Mesothelial cell of epicardium (in vitro differentiated cells): ENCODE measurements around the gene OR9I1. TPM values are rescaled to one million over a fixed set of nuclear protein-coding genes. Genes with fewer than 3 reads are reported as not detected.

ENCODE experiments used
- DNase-seq, 2 experiments: peaks; one replicate each; pipeline ENCODE4 v3.0.0; 2021; ENCODE audit warnings: low spot score in 2 of 2; ENCODE audit not compliant: unreplicated experiment in 2 of 2
- H3K27ac Mint-ChIP-seq: 2 replicates; pipeline ENCODE4 v1.8.0; 2021; ENCODE audit warnings: mixed read lengths
- H3K27me3 Mint-ChIP-seq: 2 replicates; pipeline ENCODE4 v1.8.0; 2021; ENCODE audit warnings: low read depth, mixed read lengths
- H3K36me3 Mint-ChIP-seq: 2 replicates; pipeline ENCODE4 v1.8.0; 2021; ENCODE audit warnings: mixed read lengths
- H3K4me1 Mint-ChIP-seq: 2 replicates; pipeline ENCODE4 v1.8.0; 2021; ENCODE audit warnings: mixed read lengths
- H3K4me3 Mint-ChIP-seq: 2 replicates; pipeline ENCODE4 v1.8.0; 2021; ENCODE audit warnings: mild to moderate bottlenecking, moderate library complexity, mixed read lengths
- H3K9me3 Mint-ChIP-seq: 2 replicates; pipeline ENCODE4 v1.8.0; 2021; ENCODE audit warnings: mixed read lengths
- total RNA-seq: library from RNA; stranded (reverse); gene quantifications from 3 replicates; pipeline ENCODE4 v1.2.1, GENCODE V29; 2021
- TF ChIP-seq, protein P1 (sequence below): fragments of 200-600 bp; sonication (generic); IDR thresholded peaks from one replicate; pipeline ENCODE4 v1.5.0; 2021; ENCODE audit warnings: antibody characterized with exemption; ENCODE audit not compliant: unreplicated experiment

The OR9I1 gene
- total RNA-seq, 1 donor from 2014 or later: not detected

GRCh38 chr11:58067685-58068084 is 57.6 kb downstream of the OR9I1 start:
- H3K27ac Mint-ChIP-seq: no peak overlapping the region
- H3K4me1 Mint-ChIP-seq: no peaks in the 10 kb centered on the region
- H3K9me3 Mint-ChIP-seq: no peaks in the 10 kb centered on the region
- H3K36me3 Mint-ChIP-seq: no peaks in the 10 kb centered on the region
- no peaks in the 10 kb centered on the region for H3K27me3 Mint-ChIP-seq
- no peak for DNase-seq
- TF ChIP-seq, protein P1, sequence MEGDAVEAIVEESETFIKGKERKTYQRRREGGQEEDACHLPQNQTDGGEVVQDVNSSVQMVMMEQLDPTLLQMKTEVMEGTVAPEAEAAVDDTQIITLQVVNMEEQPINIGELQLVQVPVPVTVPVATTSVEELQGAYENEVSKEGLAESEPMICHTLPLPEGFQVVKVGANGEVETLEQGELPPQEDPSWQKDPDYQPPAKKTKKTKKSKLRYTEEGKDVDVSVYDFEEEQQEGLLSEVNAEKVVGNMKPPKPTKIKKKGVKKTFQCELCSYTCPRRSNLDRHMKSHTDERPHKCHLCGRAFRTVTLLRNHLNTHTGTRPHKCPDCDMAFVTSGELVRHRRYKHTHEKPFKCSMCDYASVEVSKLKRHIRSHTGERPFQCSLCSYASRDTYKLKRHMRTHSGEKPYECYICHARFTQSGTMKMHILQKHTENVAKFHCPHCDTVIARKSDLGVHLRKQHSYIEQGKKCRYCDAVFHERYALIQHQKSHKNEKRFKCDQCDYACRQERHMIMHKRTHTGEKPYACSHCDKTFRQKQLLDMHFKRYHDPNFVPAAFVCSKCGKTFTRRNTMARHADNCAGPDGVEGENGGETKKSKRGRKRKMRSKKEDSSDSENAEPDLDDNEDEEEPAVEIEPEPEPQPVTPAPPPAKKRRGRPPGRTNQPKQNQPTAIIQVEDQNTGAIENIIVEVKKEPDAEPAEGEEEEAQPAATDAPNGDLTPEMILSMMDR: no peak
- H3K4me3 Mint-ChIP-seq: no peak overlapping the region

Other genes with a start within 250 kb of the OR9I1 start
- not detected in 3 replicates for gene OR9Q1, start 101.6 kb downstream of the OR9I1 start, total RNA-seq
- gene OR6Q1, start 94.6 kb downstream of the OR9I1 start, total RNA-seq: not detected in 3 replicates
- gene OR9Q2, start 63.5 kb upstream of the OR9I1 start, total RNA-seq: not detected in 3 replicates
- not detected in 3 replicates for gene OR1S2, start 78.6 kb upstream of the OR9I1 start, total RNA-seq
- gene OR1S1, start 87.2 kb upstream of the OR9I1 start, total RNA-seq: not detected in 3 replicates
- gene OR10Q1, start 103.4 kb upstream of the OR9I1 start, total RNA-seq: not detected in 3 replicates
- gene OR10W1, start 142.7 kb upstream of the OR9I1 start, total RNA-seq: not detected in 3 replicates
- not detected in 3 replicates for gene OR5B17, start 233.5 kb upstream of the OR9I1 start, total RNA-seq